ENCODE measurements around the gene SLC27A5.
"Not testable (repeated sequence)": the region's sequence is repeated elsewhere in the genome, so short reads cannot be mapped to it uniquely, and the experiment has no call there.

SLC27A5 gene

GRCh38 chr19:58547323-58548312 is 35.8 kb upstream of the SLC27A5 start:
- H3K27ac ChIP-seq = peak overlapping the region; percentile 95; the same call in 1 of the 2 replicates

GRCh38 chr19:58546019-58546530 is 34.3 kb upstream of the SLC27A5 start:
- peak overlapping the region; percentile 95; the same call in 1 of the 2 replicates for H3K27ac ChIP-seq
- TF ChIP-seq CTCF (conservative IDR thresholded peaks at IDR 0.05) = no peak

More at GRCh38 chr19:58547323-58548312, 35.8 kb upstream of the SLC27A5 start:
- no peak for TF ChIP-seq CTCF (conservative IDR thresholded peaks at IDR 0.05)

GRCh38 chr19:58545286-58546018 is 33.7 kb upstream of the SLC27A5 start:
- TF ChIP-seq CTCF (conservative IDR thresholded peaks at IDR 0.05) = no peak
- peak overlapping the region; percentile 95 for H3K27ac ChIP-seq

- H3K27ac ChIP-seq = peak overlapping the region; percentile 95
- no peak for TF ChIP-seq CTCF (conservative IDR thresholded peaks at IDR 0.05)
Measured at GRCh38 chr19:58544591-58545285, 32.9 kb upstream of the SLC27A5 start.

- H3K27ac ChIP-seq = peak within 1 kb of the TSS; percentile 95
- TF ChIP-seq CTCF (conservative IDR thresholded peaks at IDR 0.05) = no peak
Measured at GRCh38 chr19:58543826-58544590, 32.2 kb upstream of the SLC27A5 start, which contains the start of gene TRIM28. Gene TRIM28, plus strand, starts transcription at chr19:58544064. Its CDS starts 694 bp downstream, at chr19:58544758.

- peak overlapping the region; percentile 95 for H3K27ac ChIP-seq
Measured at GRCh38 chr19:58542641-58543372, 31.0 kb upstream of the SLC27A5 start.

- H3K27ac ChIP-seq = not testable (repeated sequence)
Measured at GRCh38 chr19:58539169-58539559, 27.4 kb upstream of the SLC27A5 start.
